HepG2 (cell line): ENCODE data around the gene SYP. TPM values are rescaled to one million over a fixed set of nuclear protein-coding genes. Genes with fewer than 3 reads are reported as not detected.
"Not testable (repeated sequence)": the region's sequence is repeated elsewhere in the genome, so short reads cannot be mapped to it uniquely, and the experiment has no call there.

Experiments used
- ATAC-seq: fragments of 200-7000 bp; cut with Tn5 transposase; 3 replicates; pipeline ENCODE4 v1.9.1; 2020; ENCODE audit warnings: mild to moderate bottlenecking, moderate library complexity
- BruUV-seq: library from RNA; stranded (reverse); fragments of 400-500 nt; replicated peaks from 2 replicates; lab custom pipeline; 2021; lab: Mats Ljungman, UMichigan
- CTCF ChIA-PET: fragments of 300-600 bp; formaldehyde crosslinking; extraction: SDS; loops from one replicate; lab custom pipeline; 2021; ENCODE audit warnings: low total read pairs, inconsistent platforms, low intra/inter-chr PET ratio; lab: Yijun Ruan, JAX
- POLR2A ChIA-PET: fragments of 350-600 bp; sonication (Branson Sonifier 250); formaldehyde crosslinking; loops from one replicate; lab custom pipeline; 2020; ENCODE audit warnings: antibody characterized with exemption, inconsistent platforms; lab: Yijun Ruan, JAX
- DNase-seq: peaks from one replicate; pipeline ENCODE4 v3.0.0-alpha.2; 2015; ENCODE audit warnings: low spot score
- FAIRE-seq: peaks from 3 replicates; lab custom pipeline; 2011; peaks lifted over from hg19 to GRCh38; lab: Jason Lieb, UNC
- H2AFZ ChIP-seq: one replicate; pipeline ENCODE4 v1.6.1; 2011; ENCODE audit warnings: low read length, inconsistent platforms
- H3K27ac ChIP-seq: fragments of 300-600 bp; 3 replicates; pipeline ENCODE4 v1.8.0; 2011; ENCODE audit warnings: mixed run types, mild to moderate bottlenecking, mixed read lengths, low read length, inconsistent platforms; ENCODE audit not compliant: insufficient read depth; ENCODE audit errors: extremely low read length
- H3K27me3 ChIP-seq, 2 experiments: fragments of 200-600 bp in 1 of 2; 2 replicates in 1 of 2; 3 replicates in 1 of 2; pipeline versions ENCODE4 v1.6.0 to v1.8.0; 2011; ENCODE audit warnings: low read length in 2 of 2, mild to moderate bottlenecking in 2 of 2, moderate library complexity in 2 of 2, inconsistent platforms in 1 of 2; ENCODE audit not compliant: insufficient read depth in 2 of 2, control insufficient read depth in 1 of 2
- H3K36me3 ChIP-seq, 2 experiments: fragments of 200-600 bp in 1 of 2; replicated peaks in 1 of 2; 2 replicates in 1 of 2; 3 replicates in 1 of 2; pipeline versions ENCODE4 v1.5.1 to v1.8.0; 2011; ENCODE audit warnings: low read length in 2 of 2, inconsistent platforms in 1 of 2; ENCODE audit not compliant: insufficient read depth in 2 of 2, control insufficient read depth in 1 of 2
- H3K4me1 ChIP-seq: 2 replicates; pipeline ENCODE4 v1.5.1; 2012; ENCODE audit warnings: low read length, inconsistent platforms; ENCODE audit not compliant: insufficient read depth
- H3K4me2 ChIP-seq: 2 replicates; pipeline ENCODE4 v1.6.0; 2011; ENCODE audit warnings: low read depth, low read length, inconsistent platforms
- H3K4me3 ChIP-seq, 3 experiments: fragments of 200-600 bp in 1 of 3; sonication (generic), shearing (Covaris generic) in 1 of 3; replicated peaks in 1 of 3; 2 replicates each; pipeline ENCODE4 v1.5.1; 2011 to 2016; ENCODE audit warnings: low read length in 3 of 3, inconsistent platforms in 2 of 3, low read depth in 2 of 3, mild to moderate bottlenecking in 2 of 3, control low read depth in 1 of 3, mixed read lengths in 1 of 3; ENCODE audit not compliant: insufficient read depth in 1 of 3
- H3K79me2 ChIP-seq: one replicate; pipeline ENCODE4 v1.6.1; 2011; ENCODE audit warnings: low read length, inconsistent platforms; ENCODE audit not compliant: insufficient read depth
- H3K9ac ChIP-seq: 2 replicates; pipeline ENCODE4 v1.6.0; 2011; ENCODE audit warnings: mild to moderate bottlenecking, low read depth, low read length, inconsistent platforms; ENCODE audit not compliant: insufficient read depth
- H3K9me3 ChIP-seq: 2 replicates; pipeline ENCODE4 v1.5.1; 2012; ENCODE audit warnings: mild to moderate bottlenecking, low read length
- H4K20me1 ChIP-seq: 2 replicates; pipeline ENCODE4 v1.6.0; 2011; ENCODE audit warnings: inconsistent platforms, mild to moderate bottlenecking, low read length, moderate library complexity; ENCODE audit not compliant: insufficient read depth
- CEBPB ChIP-seq: IDR thresholded peaks from 2 replicates; pipeline ENCODE4 v1.6.1; 2011; ENCODE audit warnings: low read depth, low read length, improper control_type of control experiment, borderline replicate concordance
- SP2 ChIP-seq: sonication (generic); formaldehyde crosslinking; IDR thresholded peaks from 2 replicates; pipeline ENCODE4 v1.5.1; 2020; ENCODE audit warnings: mild to moderate bottlenecking, missing genetic modification reagents
- ZNF724P ChIP-seq: sonication (generic); formaldehyde crosslinking; IDR thresholded peaks from 2 replicates; pipeline ENCODE4 v1.8.0; 2022; ENCODE audit warnings: missing genetic modification reagents, borderline replicate concordance
- ZNF850 ChIP-seq: sonication (generic); formaldehyde crosslinking; conservative IDR thresholded peaks from 2 replicates; pipeline ENCODE4 v1.9.0; 2021; ENCODE audit warnings: mild to moderate bottlenecking, missing genetic modification reagents
- WGBS: methylation state at CpG from one replicate; pipeline ENCODE4 v1.1.6; 2017; ENCODE audit warnings: low lambda C conversion rate; 5-methylcytosine and 5-hydroxymethylcytosine counted together
- in situ Hi-C: cut with HindIII; loops from 2 replicates; pipeline ENCODE4 v1.10.0; 2017; ENCODE audit warnings: low pct_unique_long_range_greater_than_20kb; ENCODE audit not compliant: extremely low pct_ligation_motif_present
- intact Hi-C: fragments of 100-400 bp; cut with micrococcal nuclease; formaldehyde crosslinking; loops from one replicate; pipeline ENCODE4 v1.10.0; 2022; ENCODE audit not compliant: unreplicated experiment
- polyA plus RNA-seq, 8 experiments: library from polyadenylated mRNA; depleted of rRNA in 3 of 8; stranded (reverse) in 7 of 8; unstranded in 1 of 8; fragments of >200 nt; fragmentation: Illumina TruSeq in 4 of 8; extraction: Trizol in 4 of 8; gene quantifications; 2 replicates each; pipeline versions ENCODE4 v1.2.1 to v1.2.3, GENCODE V29; 2011 to 2016; ENCODE audit warnings: low read depth in 4 of 8, missing spikeins in 1 of 8, mixed read lengths in 1 of 8; ENCODE audit not compliant: insufficient read depth in 1 of 8
- total RNA-seq, 5 experiments: library from RNA; depleted of rRNA; stranded (reverse); fragments of >200 nt; fragmentation: Illumina TruSeq; extraction: Trizol; gene quantifications; 2 replicates each; pipeline ENCODE4 v1.2.3, GENCODE V29; 2016; ENCODE audit warnings: low read depth in 1 of 5

The SYP gene
- total and polyA plus RNA-seq, 2 of the 13 experiments (the other 11 are each of a cell fraction or from before 2014, with no cell fraction given) = 2.0 to 2.5 TPM

DNA sequence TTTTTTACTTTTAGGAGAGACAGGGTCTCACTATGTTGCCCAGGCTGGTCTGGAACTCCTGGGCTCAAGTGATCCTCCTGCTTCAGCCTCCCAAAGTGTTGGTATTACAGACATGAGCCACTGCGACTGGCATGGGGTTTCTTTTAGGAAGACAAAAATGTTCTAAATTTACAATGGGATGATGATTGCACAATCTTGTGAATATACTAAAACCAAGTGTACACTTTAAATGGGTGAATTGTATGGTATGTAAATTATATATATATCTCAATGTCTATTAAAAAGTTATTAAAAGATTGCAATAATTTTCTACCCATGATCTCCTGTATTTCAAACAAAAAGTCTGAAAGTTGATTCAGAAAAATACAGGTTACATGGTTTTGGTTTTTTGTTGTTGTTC is 46.5 kb downstream of the SYP start:
- ChIA-PET CTCF (no interaction called here), POLR2A (no interaction called here)
- Histone ChIP-seq H3K36me3 (no peaks in the 10 kb centered on the region), H2AFZ (no peak overlapping the region), H3K27me3 (no peaks in the 10 kb centered on the region), H3K4me2 (no peak overlapping the region), H3K4me3 (no peak overlapping the region), H3K9me3 (no peaks in the 10 kb centered on the region), H3K27ac (no peak overlapping the region), H3K4me1 (peaks cover 10% of the 10 kb centered on the region), H3K9ac (no peak overlapping the region), H3K79me2 (no peaks in the 10 kb centered on the region), H4K20me1 (no peaks in the 10 kb centered on the region)
- DNase-seq (no peak), ATAC-seq (no peak), FAIRE-seq (no peak)
- no TSS peak for BruUV-seq
- in situ Hi-C loops = no loop called here
- TF ChIP-seq ZNF850 (CRISPR knock-in tag) (no peak), SP2 (no peak), ZNF724P (CRISPR knock-in tag) (no peak), CEBPB (0 out of 2 replicates have a peak, but pooled peaks have one; percentile 10)
- WGBS = 78% methylated on average over 1 of the region's 1 CpG
- intact Hi-C loops = no loop called here

DNA sequence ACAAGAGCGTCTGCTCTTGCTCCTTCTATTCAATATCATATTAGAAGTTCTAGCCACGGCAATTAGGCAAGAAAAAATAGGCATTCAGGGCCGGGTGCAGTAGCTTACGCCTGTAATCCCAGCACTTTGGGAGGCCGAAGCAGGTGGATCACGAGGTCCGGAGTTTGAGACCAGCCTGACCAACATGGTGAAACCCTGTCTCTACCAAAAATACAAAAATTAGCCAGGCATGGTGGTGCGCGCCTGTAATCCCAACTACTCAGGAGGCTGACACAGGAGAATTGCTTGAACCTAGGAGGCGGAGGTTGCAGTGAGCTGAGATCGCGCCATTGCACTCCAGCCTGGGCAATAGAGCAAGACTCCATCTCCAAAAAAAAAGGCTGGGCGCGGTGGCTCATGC is 50.7 kb downstream of the SYP start:
- DNase-seq, POLR2A ChIA-PET, H4K20me1 ChIP-seq, ATAC-seq, H3K9me3 ChIP-seq, H2AFZ ChIP-seq, H3K9ac ChIP-seq, H3K4me3 ChIP-seq, in situ Hi-C loops, BruUV-seq, FAIRE-seq, H3K79me2 ChIP-seq, H3K36me3 ChIP-seq, intact Hi-C loops, H3K27me3 ChIP-seq, CTCF ChIA-PET: not testable (repeated sequence)
- H3K4me1 ChIP-seq = peaks cover 17% of the 10 kb centered on the region
- peak overlapping the region; percentile 20; the same call in 1 of the 2 replicates for H3K4me2 ChIP-seq
- 99% methylated on average over 12 of the region's 14 CpGs for WGBS
- peak overlapping the region; percentile 69 for H3K27ac ChIP-seq
